SK-N-SH (cell line): ENCODE measurements around the gene CST3.

ENCODE experiments used
- CHD2 ChIP-seq: fragments of 150-350 bp; IDR thresholded peaks from 2 replicates; pipeline ENCODE4 v1.6.1; 2018; ENCODE audit warnings: low read length; ENCODE audit not compliant: partially characterized antibody
- MXI1 ChIP-seq: IDR thresholded peaks from 2 replicates; pipeline ENCODE4 v1.6.1; 2012; ENCODE audit warnings: mild to moderate bottlenecking, low read depth, low read length, improper control_type of control experiment
- SMC3 ChIP-seq: IDR thresholded peaks from 2 replicates; pipeline ENCODE4 v1.6.1; 2012; ENCODE audit warnings: low read depth, low read length, improper control_type of control experiment
- TF ChIP-seq, protein P1 (sequence below): fragments of 200-600 bp; sonication (generic); IDR thresholded peaks from 2 replicates; pipeline ENCODE4 v1.6.1; 2017; ENCODE audit warnings: antibody characterized with exemption, mild to moderate bottlenecking, moderate library complexity
- TF ChIP-seq, protein P2 (sequence below): IDR thresholded peaks from 2 replicates; pipeline ENCODE4 v1.4.0; 2012; ENCODE audit warnings: low read depth, borderline replicate concordance

DNA sequence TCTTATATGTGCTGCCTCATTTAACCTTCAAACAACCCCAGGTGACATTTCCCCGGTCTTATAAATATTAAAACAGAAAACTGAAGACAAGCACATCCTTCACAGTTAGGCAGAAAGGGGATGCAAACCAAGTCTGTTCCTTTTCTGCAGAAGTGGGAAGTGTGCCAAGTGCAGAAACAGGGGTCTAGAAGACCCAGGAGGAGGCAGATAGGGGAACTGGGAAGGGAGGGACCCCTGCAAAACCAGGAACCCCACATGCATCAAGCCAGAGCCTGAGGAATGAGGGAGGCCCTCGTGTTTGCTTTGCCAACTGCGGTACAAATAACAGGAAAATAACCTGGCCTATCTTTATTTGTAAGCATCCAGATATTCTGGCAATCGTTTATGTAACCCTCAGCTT is 17.0 kb upstream of the CST3 start:
- TF ChIP-seq, protein P1, sequence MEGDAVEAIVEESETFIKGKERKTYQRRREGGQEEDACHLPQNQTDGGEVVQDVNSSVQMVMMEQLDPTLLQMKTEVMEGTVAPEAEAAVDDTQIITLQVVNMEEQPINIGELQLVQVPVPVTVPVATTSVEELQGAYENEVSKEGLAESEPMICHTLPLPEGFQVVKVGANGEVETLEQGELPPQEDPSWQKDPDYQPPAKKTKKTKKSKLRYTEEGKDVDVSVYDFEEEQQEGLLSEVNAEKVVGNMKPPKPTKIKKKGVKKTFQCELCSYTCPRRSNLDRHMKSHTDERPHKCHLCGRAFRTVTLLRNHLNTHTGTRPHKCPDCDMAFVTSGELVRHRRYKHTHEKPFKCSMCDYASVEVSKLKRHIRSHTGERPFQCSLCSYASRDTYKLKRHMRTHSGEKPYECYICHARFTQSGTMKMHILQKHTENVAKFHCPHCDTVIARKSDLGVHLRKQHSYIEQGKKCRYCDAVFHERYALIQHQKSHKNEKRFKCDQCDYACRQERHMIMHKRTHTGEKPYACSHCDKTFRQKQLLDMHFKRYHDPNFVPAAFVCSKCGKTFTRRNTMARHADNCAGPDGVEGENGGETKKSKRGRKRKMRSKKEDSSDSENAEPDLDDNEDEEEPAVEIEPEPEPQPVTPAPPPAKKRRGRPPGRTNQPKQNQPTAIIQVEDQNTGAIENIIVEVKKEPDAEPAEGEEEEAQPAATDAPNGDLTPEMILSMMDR = no peak
- TF ChIP-seq, protein P2, sequence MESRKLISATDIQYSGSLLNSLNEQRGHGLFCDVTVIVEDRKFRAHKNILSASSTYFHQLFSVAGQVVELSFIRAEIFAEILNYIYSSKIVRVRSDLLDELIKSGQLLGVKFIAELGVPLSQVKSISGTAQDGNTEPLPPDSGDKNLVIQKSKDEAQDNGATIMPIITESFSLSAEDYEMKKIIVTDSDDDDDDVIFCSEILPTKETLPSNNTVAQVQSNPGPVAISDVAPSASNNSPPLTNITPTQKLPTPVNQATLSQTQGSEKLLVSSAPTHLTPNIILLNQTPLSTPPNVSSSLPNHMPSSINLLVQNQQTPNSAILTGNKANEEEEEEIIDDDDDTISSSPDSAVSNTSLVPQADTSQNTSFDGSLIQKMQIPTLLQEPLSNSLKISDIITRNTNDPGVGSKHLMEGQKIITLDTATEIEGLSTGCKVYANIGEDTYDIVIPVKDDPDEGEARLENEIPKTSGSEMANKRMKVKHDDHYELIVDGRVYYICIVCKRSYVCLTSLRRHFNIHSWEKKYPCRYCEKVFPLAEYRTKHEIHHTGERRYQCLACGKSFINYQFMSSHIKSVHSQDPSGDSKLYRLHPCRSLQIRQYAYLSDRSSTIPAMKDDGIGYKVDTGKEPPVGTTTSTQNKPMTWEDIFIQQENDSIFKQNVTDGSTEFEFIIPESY = no peak
- TF ChIP-seq MXI1 (no peak), CHD2 (no peak), SMC3 (no peak)
